ENCODE data around the gene GKN1. TPM values are rescaled to one million over a fixed set of nuclear protein-coding genes. Genes with fewer than 3 reads are reported as not detected.

GKN1 gene
- total RNA-seq, 1 experiment from 2014 or later, result not detected

GRCh38 chr2:68964282-68964681, 10.2 kb upstream of the GKN1 start:
- no peaks in the 10 kb centered on the region for H3K79me1 ChIP-seq (ENCODE audit: insufficient read depth, low read depth, low read length, poor library complexity, severe bottlenecking)
- H3K23me2 ChIP-seq (ENCODE audit: insufficient read length, low read depth, low read length, poor library complexity, severe bottlenecking), result no peaks in the 10 kb centered on the region
- no peaks in the 10 kb centered on the region for H3K27me3 ChIP-seq (ENCODE audit: insufficient read depth, low read length)
- no peak for DNase-seq
- H3K4me1 ChIP-seq (ENCODE audit: insufficient read depth, low read length), result no peaks in the 10 kb centered on the region
- H2AK5ac ChIP-seq (ENCODE audit: insufficient read length, low read length), result no peak overlapping the region
- no peaks in the 10 kb centered on the region for H3K36me3 Mint-ChIP-seq (ENCODE audit: insufficient read depth in 1 of 3, low read depth in 3 of 3)
- no peak overlapping the region for H3K4me2 ChIP-seq (ENCODE audit: insufficient read depth, insufficient read length, low read length)
- peaks cover 3% of the 10 kb centered on the region for H3K27me3 Mint-ChIP-seq (ENCODE audit: low read depth)
- no peak overlapping the region for H3T11ph ChIP-seq (ENCODE audit: low read length)
- no peaks in the 10 kb centered on the region for H3K9me3 Mint-ChIP-seq
- no peak overlapping the region for H2AFZ ChIP-seq (ENCODE audit: low read length)
- H3K27ac Mint-ChIP-seq, result no peak overlapping the region; a peak in 1 of 7 replicates
- no peak overlapping the region for H3K18ac ChIP-seq (ENCODE audit: insufficient read length, low read depth, low read length)
- no peak overlapping the region for H3K23ac ChIP-seq (ENCODE audit: insufficient read length, low read depth, low read length)
- no peaks in the 10 kb centered on the region for H3K4me1 Mint-ChIP-seq
- H2BK120ac ChIP-seq (ENCODE audit: low read depth, low read length, poor library complexity, severe bottlenecking), result no peak overlapping the region
- no peak overlapping the region for H3K4ac ChIP-seq (ENCODE audit: low read depth, low read length)
- no peak overlapping the region for H3K14ac ChIP-seq (ENCODE audit: insufficient read depth, low read length)
- no peak overlapping the region for H4K91ac ChIP-seq (ENCODE audit: insufficient read length, low read depth, low read length)
- H2BK12ac ChIP-seq (ENCODE audit: insufficient read length, low read depth, low read length), result no peak overlapping the region
- no peak for TF ChIP-seq CTCF (conservative IDR thresholded peaks at IDR 0.05)
- no peak overlapping the region for H3K56ac ChIP-seq (ENCODE audit: insufficient read length, low read depth, low read length)
- H2BK5ac ChIP-seq (ENCODE audit: insufficient read length, low read length), result no peak overlapping the region
- no peak overlapping the region for H3K9ac ChIP-seq (ENCODE audit: extremely low read depth, insufficient read length, low read length)
- no peak overlapping the region for H2BK20ac ChIP-seq (ENCODE audit: low read depth, low read length, poor library complexity, severe bottlenecking)
- H3K79me2 ChIP-seq (ENCODE audit: insufficient read depth, low read length), result no peaks in the 10 kb centered on the region
- no peak overlapping the region for H3K4me3 Mint-ChIP-seq
- H4K5ac ChIP-seq (ENCODE audit: insufficient read length, low read depth, low read length), result no peak overlapping the region
- H4K8ac ChIP-seq (replicated peaks; ENCODE audit: insufficient read length, low read depth, low read length), result no peak overlapping the region
- H4K20me1 ChIP-seq (ENCODE audit: control insufficient read depth, insufficient read depth, insufficient read length), result no peaks in the 10 kb centered on the region
- H3K27ac ChIP-seq (ENCODE audit: insufficient read length, low read depth, low read length), result no peak overlapping the region
- H2BK15ac ChIP-seq (ENCODE audit: low read depth, low read length), result no peak overlapping the region
- H3K9me3 ChIP-seq (ENCODE audit: control insufficient read depth, low read depth, low read length), result no peaks in the 10 kb centered on the region
